Erythroblast (primary cell): Measurements from ENCODE around the gene TMC8.
"Not testable (repeated sequence)": the region's sequence is repeated elsewhere in the genome, so short reads cannot be mapped to it uniquely, and the experiment has no call there.

ENCODE experiments used
- GATA1 ChIP-seq: IDR thresholded peaks from 2 replicates; pipeline ENCODE4 v1.6.1; 2011; ENCODE audit warnings: low read depth, mild to moderate bottlenecking, control low read depth, low read length, moderate library complexity
- POLR2A ChIP-seq: IDR thresholded peaks from 2 replicates; pipeline ENCODE4 v1.6.1; 2011; ENCODE audit warnings: mild to moderate bottlenecking, low read length

- not testable (repeated sequence) for TF ChIP-seq POLR2A, GATA1
Measured at GRCh38 chr17:78171591-78172248, 41.1 kb downstream of the TMC8 start.
